Right lobe of liver (tissue), 4 donors: ENCODE data around the gene COL5A1.

Experiments
- POLR2A ChIP-seq: fragments of 450-650 bp; IDR thresholded peaks from one replicate; pipeline ENCODE4 v1.6.1; 2017; ENCODE audit warnings: antibody characterized with exemption, mild to moderate bottlenecking
- TF ChIP-seq, protein P1 (sequence below), 4 donors: fragments of 200-600 bp in 3 of 4; fragments of 450-650 bp in 1 of 4; IDR thresholded peaks; one replicate each; pipeline versions ENCODE4 v1.5.1 to v1.8.0; 2016 to 2022; ENCODE audit warnings: antibody characterized with exemption in 4 of 4, mild to moderate bottlenecking in 2 of 4
- donor health status: DM: no; HTN: no; CAD: no.
- donor health status: DM: no; HTN: no; CAD: no.
- donor health status: DM: no; HTN: yes; CAD: no.

DNA sequence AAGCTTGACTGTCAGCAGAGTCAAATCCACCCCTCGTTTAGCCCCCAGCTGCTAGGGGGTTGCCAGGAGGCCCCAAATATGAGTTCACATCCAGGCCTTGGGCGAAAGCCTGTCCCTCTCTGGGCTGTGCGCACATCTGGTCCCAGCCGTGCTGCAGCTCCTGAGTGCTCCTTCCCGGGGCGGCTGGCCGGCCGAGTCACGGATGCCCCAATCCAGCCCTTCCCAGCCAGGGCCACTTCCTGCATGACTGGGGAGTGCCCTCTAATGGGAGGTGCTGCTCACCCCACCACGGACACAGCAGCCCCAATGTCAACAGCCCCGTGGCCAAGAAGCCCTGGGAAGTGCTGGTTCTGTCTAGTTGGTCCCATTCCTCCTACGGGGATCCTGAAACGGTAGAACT is 135.6 kb downstream of the COL5A1 start:
- no peak for TF ChIP-seq POLR2A
- TF ChIP-seq, protein P1, sequence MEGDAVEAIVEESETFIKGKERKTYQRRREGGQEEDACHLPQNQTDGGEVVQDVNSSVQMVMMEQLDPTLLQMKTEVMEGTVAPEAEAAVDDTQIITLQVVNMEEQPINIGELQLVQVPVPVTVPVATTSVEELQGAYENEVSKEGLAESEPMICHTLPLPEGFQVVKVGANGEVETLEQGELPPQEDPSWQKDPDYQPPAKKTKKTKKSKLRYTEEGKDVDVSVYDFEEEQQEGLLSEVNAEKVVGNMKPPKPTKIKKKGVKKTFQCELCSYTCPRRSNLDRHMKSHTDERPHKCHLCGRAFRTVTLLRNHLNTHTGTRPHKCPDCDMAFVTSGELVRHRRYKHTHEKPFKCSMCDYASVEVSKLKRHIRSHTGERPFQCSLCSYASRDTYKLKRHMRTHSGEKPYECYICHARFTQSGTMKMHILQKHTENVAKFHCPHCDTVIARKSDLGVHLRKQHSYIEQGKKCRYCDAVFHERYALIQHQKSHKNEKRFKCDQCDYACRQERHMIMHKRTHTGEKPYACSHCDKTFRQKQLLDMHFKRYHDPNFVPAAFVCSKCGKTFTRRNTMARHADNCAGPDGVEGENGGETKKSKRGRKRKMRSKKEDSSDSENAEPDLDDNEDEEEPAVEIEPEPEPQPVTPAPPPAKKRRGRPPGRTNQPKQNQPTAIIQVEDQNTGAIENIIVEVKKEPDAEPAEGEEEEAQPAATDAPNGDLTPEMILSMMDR (IDR thresholded peaks at IDR 0.05): no peak
